Muscle of leg (tissue), 11 donors: ENCODE data around the gene FAM162A. TPM values are rescaled to one million over a fixed set of nuclear protein-coding genes. Genes with fewer than 3 reads are reported as not detected.

Experiments used
- DNase-seq: peaks from one replicate; pipeline ENCODE4 v3.0.0; 2013
- H3K27ac ChIP-seq: one replicate; pipeline ENCODE4 v1.5.1; 2013; ENCODE audit warnings: mild to moderate bottlenecking, low read length, control low read depth
- H3K27me3 ChIP-seq: one replicate; pipeline ENCODE4 v1.6.1; 2013; ENCODE audit warnings: low read length; ENCODE audit not compliant: control insufficient read depth, insufficient read depth
- H3K36me3 ChIP-seq: one replicate; pipeline ENCODE4 v1.6.1; 2013; ENCODE audit warnings: low read length; ENCODE audit not compliant: control insufficient read depth, insufficient read depth
- H3K4me1 ChIP-seq: one replicate; pipeline ENCODE4 v1.6.1; 2013; ENCODE audit warnings: low read length; ENCODE audit not compliant: control insufficient read depth, insufficient read depth
- H3K4me3 ChIP-seq: one replicate; pipeline ENCODE4 v1.5.1; 2013; ENCODE audit warnings: low read length, control low read depth
- H3K9me3 ChIP-seq: replicated peaks from 2 replicates; pipeline ENCODE4 v1.6.1; 2013; ENCODE audit warnings: low read depth, low read length; ENCODE audit not compliant: control insufficient read depth
- WGBS: methylation state at CpG from one replicate; pipeline ENCODE4 v1.1.5; 2013; ENCODE audit warnings: missing lambda C conversion rate; ENCODE audit not compliant: insufficient coverage; 5-methylcytosine and 5-hydroxymethylcytosine counted together
- polyA plus RNA-seq, 8 donors: library from polyadenylated mRNA; unstranded; fragments of 120-200 nt; gene quantifications; one replicate each; pipeline versions ENCODE4 v1.2.1 to v1.2.3, GENCODE V29; 2013; ENCODE audit warnings: inconsistent platforms in 1 of 8, low replicate concordance in 1 of 8; ENCODE audit not compliant: insufficient read length in 8 of 8, insufficient read depth in 1 of 8
- total RNA-seq: library from RNA; stranded (reverse); fragments of 120-200 nt; gene quantifications from one replicate; pipeline ENCODE4 v1.2.4, GENCODE V29; 2013

Gene FAM162A
- total and polyA plus RNA-seq, 9 donors = 28.5 to 42.4 (median 34.3) TPM

GRCh38 chr3:122395582-122395981, 11.6 kb downstream of the FAM162A start:
- WGBS = no CpG with 5 or more reads among the region's 3 CpGs
- Histone ChIP-seq H3K27me3 (no peaks in the 10 kb centered on the region), H3K4me1 (no peaks in the 10 kb centered on the region), H3K27ac (no peak overlapping the region), H3K36me3 (no peaks in the 10 kb centered on the region), H3K4me3 (no peak overlapping the region), H3K9me3 (no peaks in the 10 kb centered on the region)
- DNase-seq = no peak

GRCh38 chr3:122396511-122396910, 12.5 kb downstream of the FAM162A start:
- no peak for DNase-seq
- Histone ChIP-seq H3K9me3 (no peaks in the 10 kb centered on the region), H3K36me3 (no peaks in the 10 kb centered on the region), H3K27ac (no peak overlapping the region), H3K4me1 (no peaks in the 10 kb centered on the region), H3K27me3 (no peaks in the 10 kb centered on the region), H3K4me3 (no peak overlapping the region)

GRCh38 chr3:122397201-122397600, 13.2 kb downstream of the FAM162A start:
- DNase-seq = no peak
- Histone ChIP-seq H3K4me3 (no peak overlapping the region), H3K27ac (no peak overlapping the region), H3K36me3 (no peaks in the 10 kb centered on the region), H3K4me1 (no peaks in the 10 kb centered on the region), H3K27me3 (no peaks in the 10 kb centered on the region), H3K9me3 (no peaks in the 10 kb centered on the region)
- WGBS = no CpG with 5 or more reads among the region's 1 CpG

- no CpG with 5 or more reads among the region's 2 CpGs for WGBS
- Histone ChIP-seq H3K36me3 (peaks cover 6% of the 10 kb centered on the region), H3K4me3 (no peak overlapping the region), H3K27me3 (no peaks in the 10 kb centered on the region), H3K27ac (no peak overlapping the region), H3K9me3 (no peaks in the 10 kb centered on the region), H3K4me1 (no peaks in the 10 kb centered on the region)
- no peak for DNase-seq
Observed at GRCh38 chr3:122398920-122399319, 14.9 kb downstream of the FAM162A start.

GRCh38 chr3:122403489-122403888, 19.5 kb downstream of the FAM162A start:
- H3K36me3 ChIP-seq = peaks cover 9% of the 10 kb centered on the region
- no peaks in the 10 kb centered on the region for H3K9me3 ChIP-seq
- H3K4me1 ChIP-seq = no peaks in the 10 kb centered on the region
- H3K27ac ChIP-seq = no peak overlapping the region
- 96% methylated on average over 6 of the region's 6 CpGs for WGBS
- no peak for DNase-seq
- no peaks in the 10 kb centered on the region for H3K27me3 ChIP-seq
- no peak overlapping the region for H3K4me3 ChIP-seq

- no peak overlapping the region for H3K4me3 ChIP-seq
- H3K9me3 ChIP-seq = no peaks in the 10 kb centered on the region
- no peaks in the 10 kb centered on the region for H3K4me1 ChIP-seq
- H3K36me3 ChIP-seq = peaks cover 13% of the 10 kb centered on the region
- no peaks in the 10 kb centered on the region for H3K27me3 ChIP-seq
- 69% methylated on average over 3 of the region's 3 CpGs for WGBS
- DNase-seq = peak; percentile 16
- H3K27ac ChIP-seq = no peak overlapping the region
Observed at GRCh38 chr3:122405015-122405414, 21.0 kb downstream of the FAM162A start.

- 70% methylated on average over 2 of the region's 4 CpGs for WGBS
- no peak overlapping the region for H3K4me3 ChIP-seq
- H3K27ac ChIP-seq = no peak overlapping the region
- H3K27me3 ChIP-seq = no peaks in the 10 kb centered on the region
- H3K4me1 ChIP-seq = no peaks in the 10 kb centered on the region
- H3K36me3 ChIP-seq = peaks cover 15% of the 10 kb centered on the region
- DNase-seq = no peak
- H3K9me3 ChIP-seq = no peaks in the 10 kb centered on the region
Observed at GRCh38 chr3:122406198-122406597, 22.2 kb downstream of the FAM162A start.

GRCh38 chr3:122407946-122408345, 24.0 kb downstream of the FAM162A start:
- Histone ChIP-seq H3K4me1 (no peaks in the 10 kb centered on the region), H3K4me3 (no peak overlapping the region), H3K27ac (no peak overlapping the region), H3K9me3 (no peaks in the 10 kb centered on the region), H3K36me3 (peaks cover 13% of the 10 kb centered on the region), H3K27me3 (no peaks in the 10 kb centered on the region)
- WGBS = 80% methylated on average over 1 of the region's 1 CpG
- no peak for DNase-seq

- 84% methylated on average over 6 of the region's 6 CpGs for WGBS
- no peak overlapping the region for H3K27ac ChIP-seq
- H3K36me3 ChIP-seq = peaks cover 9% of the 10 kb centered on the region
- H3K4me3 ChIP-seq = no peak overlapping the region
- no peaks in the 10 kb centered on the region for H3K27me3 ChIP-seq
- no peaks in the 10 kb centered on the region for H3K9me3 ChIP-seq
- H3K4me1 ChIP-seq = peaks cover 2% of the 10 kb centered on the region
- DNase-seq = no peak
Observed at GRCh38 chr3:122409446-122409845, 25.5 kb downstream of the FAM162A start.

- H3K36me3 ChIP-seq = peaks cover 6% of the 10 kb centered on the region
- H3K27ac ChIP-seq = no peak overlapping the region
- no peak overlapping the region for H3K4me3 ChIP-seq
- peaks cover 4% of the 10 kb centered on the region for H3K4me1 ChIP-seq
- no peak for DNase-seq
- no CpG with 5 or more reads among the region's 4 CpGs for WGBS
- no peaks in the 10 kb centered on the region for H3K9me3 ChIP-seq
- no peaks in the 10 kb centered on the region for H3K27me3 ChIP-seq
Observed at GRCh38 chr3:122410111-122410510, 26.1 kb downstream of the FAM162A start.

GRCh38 chr3:122410639-122411038, 26.7 kb downstream of the FAM162A start:
- 94% methylated on average over 2 of the region's 6 CpGs for WGBS
- Histone ChIP-seq H3K9me3 (no peaks in the 10 kb centered on the region), H3K27ac (no peak overlapping the region), H3K36me3 (peaks cover 6% of the 10 kb centered on the region), H3K4me1 (peaks cover 7% of the 10 kb centered on the region), H3K4me3 (no peak overlapping the region), H3K27me3 (no peaks in the 10 kb centered on the region)
- no peak for DNase-seq
